PC-3 (cell line): ENCODE data around the gene ANKRD13B. TPM values are rescaled to one million over a fixed set of nuclear protein-coding genes. Genes with fewer than 3 reads are reported as not detected.

Experiments
- ATAC-seq: fragments of 200-7000 bp; cut with Tn5 transposase; 2 replicates; pipeline ENCODE4 v1.9.1; 2020; ENCODE audit warnings: mild to moderate bottlenecking, moderate library complexity
- BruUV-seq: library from RNA; stranded (reverse); fragments of 400-500 nt; replicated peaks from 2 replicates; lab custom pipeline; 2021; lab: Mats Ljungman, UMichigan
- CTCF ChIA-PET: fragments of 300-600 bp; sonication (Branson Sonifier 250); formaldehyde crosslinking; loops from one replicate; lab custom pipeline; 2022; ENCODE audit warnings: antibody characterized with exemption; lab: Charles Lee
- POLR2A ChIA-PET: fragments of 300-600 bp; sonication (Branson Sonifier 250); formaldehyde crosslinking; loops from one replicate; lab custom pipeline; 2022; ENCODE audit warnings: antibody characterized with exemption; ENCODE audit not compliant: unreplicated experiment; lab: Charles Lee
- DNase-seq: peaks from one replicate; pipeline ENCODE4 v3.0.0-alpha.2; 2015
- H2AFZ ChIP-seq: fragments of 300-600 bp; sonication (generic); 2 replicates; pipeline ENCODE4 v1.6.0; 2016; ENCODE audit warnings: antibody characterized with exemption, low read length
- H3F3A ChIP-seq: fragments of 300-600 bp; sonication (generic); one replicate; pipeline ENCODE4 v1.6.0; 2017; ENCODE audit warnings: antibody characterized with exemption, low read length, control low read depth, mild to moderate bottlenecking; ENCODE audit not compliant: unreplicated experiment
- H3K27ac ChIP-seq: fragments of 300-600 bp; sonication (generic); 2 replicates; pipeline ENCODE4 v1.5.1; 2016; ENCODE audit warnings: mild to moderate bottlenecking, low read length
- H3K27me3 ChIP-seq: fragments of 300-600 bp; sonication (generic); 2 replicates; pipeline ENCODE4 v1.6.1; 2016; ENCODE audit warnings: low read length, mixed read lengths
- H3K36me3 ChIP-seq: fragments of 300-600 bp; sonication (generic); 2 replicates; pipeline ENCODE4 v1.6.1; 2016; ENCODE audit warnings: low read depth, mixed run types, low read length, mixed read lengths
- H3K4me1 ChIP-seq: fragments of 300-600 bp; sonication (generic); 2 replicates; pipeline ENCODE4 v1.5.1; 2016; ENCODE audit warnings: low read length; ENCODE audit not compliant: insufficient read depth
- H3K4me2 ChIP-seq: fragments of 300-600 bp; sonication (generic); 2 replicates; pipeline ENCODE4 v1.6.0; 2016; ENCODE audit warnings: low read length
- H3K4me3 ChIP-seq: fragments of 300-600 bp; sonication (generic); 2 replicates; pipeline ENCODE4 v1.5.1; 2016; ENCODE audit warnings: mild to moderate bottlenecking, low read length, mixed read lengths
- H3K79me2 ChIP-seq: fragments of 300-600 bp; sonication (generic); 2 replicates; pipeline ENCODE4 v1.6.1; 2017; ENCODE audit warnings: low read length, mixed read lengths
- H3K9ac ChIP-seq: fragments of 300-600 bp; sonication (generic); 2 replicates; pipeline ENCODE4 v1.6.0; 2016; ENCODE audit warnings: mild to moderate bottlenecking, low read length
- H3K9me2 ChIP-seq: fragments of 300-600 bp; sonication (generic); replicated peaks from 2 replicates; pipeline ENCODE4 v1.6.1; 2016; ENCODE audit warnings: mixed run types, low read length, mixed read lengths
- H3K9me3 ChIP-seq: fragments of 300-600 bp; sonication (generic); 2 replicates; pipeline ENCODE4 v1.6.1; 2016; ENCODE audit warnings: low read length, mixed read lengths
- H4K20me1 ChIP-seq: fragments of 300-600 bp; sonication (generic); 2 replicates; pipeline ENCODE4 v1.6.1; 2016; ENCODE audit warnings: low read length, mixed read lengths
- CTCF ChIP-seq: fragments of 300-600 bp; sonication (generic); conservative IDR thresholded peaks from 2 replicates; pipeline ENCODE4 v1.5.1; 2017; ENCODE audit warnings: antibody characterized with exemption, low read depth, mild to moderate bottlenecking, low read length
- EZH2 ChIP-seq: fragments of 300-600 bp; sonication (generic); IDR thresholded peaks from one replicate; pipeline ENCODE4 v1.6.1; 2017; ENCODE audit warnings: antibody characterized with exemption, mild to moderate bottlenecking, low read length; ENCODE audit not compliant: unreplicated experiment
- EZH2phosphoT487 ChIP-seq: fragments of 300-600 bp; sonication (generic); IDR thresholded peaks from 2 replicates; pipeline ENCODE4 v1.6.1; 2018; ENCODE audit warnings: mild to moderate bottlenecking, antibody characterized with exemption, low read length, borderline replicate concordance
- intact Hi-C: fragments of 100-400 bp; cut with micrococcal nuclease; formaldehyde crosslinking; loops from 2 replicates; pipeline ENCODE4 v1.9.0; 2023
- total RNA-seq: library from RNA; depleted of rRNA; stranded (reverse); fragments of >200 nt; gene quantifications from 2 replicates; pipeline ENCODE4 v1.2.3, GENCODE V29; 2014

ANKRD13B gene
- total RNA-seq, 1 experiment from 2014 or later = 11.2 TPM

GRCh38 chr17:29584452-29585079, 8.4 kb upstream of the ANKRD13B start:
- H3K4me2 ChIP-seq = no peak overlapping the region
- no peak for ATAC-seq

GRCh38 chr17:29585080-29585751, 7.7 kb upstream of the ANKRD13B start:
- no peak overlapping the region for H3K4me3 ChIP-seq
- POLR2A ChIA-PET = no interaction called here
- no peak overlapping the region for H3K27ac ChIP-seq
- H3F3A ChIP-seq = no peaks in the 10 kb centered on the region
- H3K4me1 ChIP-seq = peaks cover 13% of the 10 kb centered on the region
- no peak for DNase-seq
- CTCF ChIA-PET = no interaction called here
- H3K9ac ChIP-seq = no peak overlapping the region
- BruUV-seq = no TSS peak
- H3K27me3 ChIP-seq = no peaks in the 10 kb centered on the region
- no peaks in the 10 kb centered on the region for H3K36me3 ChIP-seq
- no peaks in the 10 kb centered on the region for H3K9me3 ChIP-seq
- no peak for ATAC-seq
- intact Hi-C loops = no loop called here
- no peak overlapping the region for H2AFZ ChIP-seq
- H3K9me2 ChIP-seq = no peaks in the 10 kb centered on the region
- no peak overlapping the region for H3K4me2 ChIP-seq
- no peak for TF ChIP-seq EZH2
- peak; percentile 34; the same call in 1 of the 2 replicates for TF ChIP-seq CTCF
- no peaks in the 10 kb centered on the region for H4K20me1 ChIP-seq
- H3K79me2 ChIP-seq = peaks cover 40% of the 10 kb centered on the region

More at GRCh38 chr17:29584452-29585079, 8.4 kb upstream of the ANKRD13B start:
- Histone ChIP-seq H3K9me2 (no peaks in the 10 kb centered on the region), H3K27me3 (no peaks in the 10 kb centered on the region), H3K4me1 (peaks cover 8% of the 10 kb centered on the region), H3K9ac (no peak overlapping the region), H2AFZ (no peak overlapping the region), H3K79me2 (peaks cover 40% of the 10 kb centered on the region), H3K9me3 (no peaks in the 10 kb centered on the region), H3K27ac (no peak overlapping the region), H3K4me3 (no peak overlapping the region), H3F3A (no peaks in the 10 kb centered on the region), H4K20me1 (no peaks in the 10 kb centered on the region), H3K36me3 (no peaks in the 10 kb centered on the region)
- intact Hi-C loops = no loop called here
- no peak for DNase-seq
- POLR2A ChIA-PET = no interaction called here
- no TSS peak for BruUV-seq
- no peak for TF ChIP-seq EZH2
- TF ChIP-seq CTCF = no peak
- TF ChIP-seq EZH2phosphoT487 = no peak
- CTCF ChIA-PET = no interaction called here
